Stimulated activated CD4-positive, alpha-beta T cell treated with anti-CD3 and anti-CD28 coated beads, Interleukin-12 subunit alpha, Interleukin-12 subunit beta, amount 100 ng/mL, for 24 hours (primary cell): Measurements from ENCODE around the gene LAMA5.

Source experiments
- DNase-seq, 2 experiments: peaks; one replicate each; pipeline ENCODE4 v3.0.0-alpha.2; 2020; ENCODE audit warnings: low read depth in 2 of 2

Gene LAMA5

DNA sequence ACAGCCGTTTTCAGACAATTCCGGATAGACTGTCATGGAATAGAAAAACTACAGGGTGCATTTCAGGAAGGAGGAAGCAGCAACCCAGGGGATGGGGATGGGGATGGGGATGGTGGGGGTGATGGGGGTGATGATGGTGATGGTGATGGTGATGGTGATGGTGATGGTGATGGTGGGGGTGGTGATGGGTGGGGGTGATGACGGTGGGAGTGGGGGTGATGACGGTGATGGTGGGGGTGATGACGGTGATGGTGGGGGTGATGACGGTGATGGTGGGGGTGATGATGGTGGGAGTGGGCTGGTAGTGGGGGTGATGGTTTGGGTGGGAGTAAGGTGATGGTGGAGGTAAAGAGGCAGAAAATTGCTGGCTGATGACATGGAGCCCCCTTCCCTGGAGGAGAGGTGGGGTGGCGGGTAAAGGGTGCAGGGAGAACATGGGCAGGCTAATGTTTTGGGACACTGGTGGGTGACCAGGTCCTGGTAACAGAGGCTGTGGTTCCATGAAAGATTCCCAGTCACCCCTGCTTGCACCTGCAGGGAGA, 17.5 kb downstream of the LAMA5 start:
- no peak for DNase-seq

DNA sequence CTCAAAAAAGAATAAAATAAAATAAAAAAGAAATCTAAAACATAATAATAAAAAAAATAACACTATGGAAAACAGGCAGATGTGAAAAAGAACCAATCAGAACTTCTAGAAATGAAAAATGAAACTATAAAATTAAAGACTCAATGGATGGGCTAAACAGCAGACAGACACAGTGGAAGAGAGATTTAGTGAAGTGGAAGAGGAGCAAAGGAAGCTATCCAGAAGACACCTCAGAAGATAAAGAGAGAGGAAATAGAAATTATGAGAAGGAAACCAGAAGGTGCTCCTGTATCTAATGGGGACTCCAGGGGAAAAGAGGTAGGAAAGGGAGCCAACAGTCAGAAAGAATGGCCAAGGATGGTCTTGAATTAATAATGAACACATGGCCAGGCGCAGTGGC, 18.5 kb downstream of the LAMA5 start:
- no peak for DNase-seq

DNA sequence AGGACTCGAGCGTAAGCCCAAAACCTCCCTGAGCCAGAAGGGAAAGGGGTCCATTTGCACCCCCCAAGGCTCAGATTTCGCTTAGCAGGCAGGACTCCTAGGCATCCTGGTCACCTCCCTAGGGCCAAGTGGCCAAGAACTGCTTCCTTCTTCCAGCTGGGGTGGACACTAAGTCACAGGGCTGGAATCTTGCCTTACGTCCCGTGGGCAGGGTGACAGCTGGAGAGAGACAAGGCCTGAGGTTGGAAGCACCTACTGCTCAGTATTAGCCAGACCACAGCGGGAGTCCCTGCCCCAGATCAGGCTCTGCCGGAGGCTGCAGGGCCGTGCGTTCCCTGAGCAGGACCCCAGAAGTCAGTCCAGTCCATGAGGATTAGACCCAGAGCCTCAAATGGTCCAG, 19.7 kb downstream of the LAMA5 start:
- DNase-seq = no peak

DNA sequence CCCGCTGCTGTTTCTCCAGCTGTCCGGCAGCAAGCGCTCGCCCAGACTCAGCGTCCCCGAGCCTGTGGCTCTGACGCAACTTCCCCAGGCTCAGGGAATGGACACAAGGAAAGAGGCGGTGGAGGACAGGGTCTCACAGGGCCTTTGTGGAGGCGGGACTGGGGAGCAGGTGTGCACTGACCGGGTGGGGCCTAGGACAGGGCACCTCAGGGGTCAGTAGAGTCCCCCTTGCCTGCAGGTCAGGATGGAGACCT, 20.0 kb downstream of the LAMA5 start:
- no peak for DNase-seq

DNA sequence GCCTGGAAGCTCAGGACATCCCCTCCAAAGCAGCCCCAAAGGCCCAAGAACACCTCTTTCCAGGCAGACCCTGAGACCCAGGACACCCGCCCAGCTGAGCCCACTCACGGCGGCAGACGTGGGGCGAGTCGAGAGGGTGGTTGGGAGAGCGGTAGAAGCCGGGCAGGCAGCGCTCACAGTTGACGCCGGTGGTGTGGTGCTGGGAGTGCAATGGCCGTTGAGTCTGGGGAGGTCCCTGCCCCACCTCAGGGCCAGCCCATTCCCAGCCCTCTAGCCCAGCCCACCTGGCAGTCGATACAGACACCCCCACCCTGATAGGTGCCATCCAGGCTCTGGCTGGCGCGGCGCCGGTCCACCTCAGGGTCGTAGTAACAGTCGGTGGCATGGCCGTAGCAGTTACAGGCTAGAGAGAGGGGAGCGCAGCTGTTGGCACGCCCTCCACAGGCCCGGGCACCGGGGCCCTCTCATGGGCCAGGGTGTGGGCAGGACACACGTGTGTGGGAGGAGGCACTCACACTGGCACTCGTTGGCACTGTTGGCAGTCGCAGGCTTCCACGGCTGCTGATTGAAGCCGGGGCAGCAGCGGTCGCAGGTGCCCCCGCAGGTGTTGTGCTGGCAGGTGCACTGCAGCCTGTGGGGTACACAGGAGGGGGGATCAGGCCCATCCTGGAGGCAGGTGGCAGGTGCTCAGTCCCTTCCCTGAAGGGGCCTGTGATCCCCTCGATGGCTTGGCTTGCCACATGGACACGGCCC, 20.5 kb downstream of the LAMA5 start:
- no peak for DNase-seq

DNA sequence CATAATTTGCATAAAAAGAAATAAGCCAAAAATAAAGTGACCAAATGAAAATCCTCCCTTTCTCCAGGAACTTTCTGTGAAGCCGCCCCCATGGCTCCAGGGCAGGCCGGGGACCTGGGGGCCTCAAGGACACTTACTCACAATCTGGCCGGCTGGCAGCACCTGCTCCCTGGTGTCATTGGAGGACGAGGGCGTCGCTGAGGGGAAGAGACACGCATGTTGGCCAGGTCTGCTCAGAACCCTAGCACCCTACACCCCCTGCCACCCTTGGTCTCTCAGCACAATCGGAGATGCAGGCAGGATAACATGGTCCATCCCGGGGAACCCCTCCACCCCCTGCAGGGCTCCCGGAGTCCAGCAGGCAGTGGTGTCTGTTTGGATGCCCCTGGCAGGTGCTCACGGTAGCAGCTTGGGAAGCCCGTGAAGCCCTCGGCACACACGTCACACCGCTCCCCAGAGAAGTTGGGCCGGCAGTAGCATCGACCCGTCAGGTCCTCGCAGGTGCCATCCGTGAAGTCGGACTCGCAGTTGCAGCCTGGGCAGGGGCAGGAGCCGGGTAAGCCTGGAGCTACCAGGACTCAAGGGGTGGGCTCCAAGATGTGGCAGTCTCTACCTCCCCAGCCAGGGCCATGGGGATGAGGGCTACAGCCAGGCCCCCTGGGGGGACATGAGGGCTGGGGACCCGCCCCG, 21.3 kb downstream of the LAMA5 start:
- DNase-seq = no peak

DNA sequence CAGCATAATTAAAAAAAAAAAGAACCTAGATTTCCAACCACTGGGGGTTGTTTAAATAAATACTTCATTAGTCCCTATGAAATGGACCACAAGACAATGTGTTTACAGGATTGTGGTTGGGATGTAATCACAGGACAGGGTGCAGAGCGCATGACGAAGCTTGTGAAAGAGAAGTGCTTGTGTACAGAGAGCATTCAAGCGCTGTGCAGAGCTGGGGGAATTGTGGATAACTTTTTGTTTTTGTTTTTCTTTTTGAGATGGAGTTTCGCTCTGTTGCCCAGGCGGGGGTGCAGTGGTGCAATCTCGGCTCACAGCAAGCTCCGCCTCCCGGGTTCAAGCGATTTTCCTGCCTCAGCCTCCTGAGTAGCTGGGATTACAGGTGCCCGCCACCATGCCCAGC, 22.3 kb downstream of the LAMA5 start:
- DNase-seq = no peak

DNA sequence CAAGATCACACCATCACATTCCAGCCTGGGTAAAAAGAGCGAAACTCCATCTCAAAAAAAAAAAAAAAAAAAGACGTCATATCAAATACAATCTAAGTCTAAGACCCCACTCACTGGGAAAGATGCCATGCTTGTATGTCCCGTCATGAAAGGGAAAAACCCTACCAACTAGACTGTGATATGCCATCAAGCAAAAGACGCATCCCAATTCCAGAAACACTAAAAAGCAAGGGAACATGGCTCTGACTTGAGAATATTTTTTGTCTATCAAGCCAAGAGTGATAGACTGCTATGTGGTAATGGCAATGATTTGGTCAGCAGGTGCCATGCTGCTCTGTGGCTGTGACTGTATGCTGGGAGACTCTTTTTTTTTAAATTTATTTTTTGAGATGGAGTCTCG, 23.0 kb downstream of the LAMA5 start:
- no peak for DNase-seq

DNA sequence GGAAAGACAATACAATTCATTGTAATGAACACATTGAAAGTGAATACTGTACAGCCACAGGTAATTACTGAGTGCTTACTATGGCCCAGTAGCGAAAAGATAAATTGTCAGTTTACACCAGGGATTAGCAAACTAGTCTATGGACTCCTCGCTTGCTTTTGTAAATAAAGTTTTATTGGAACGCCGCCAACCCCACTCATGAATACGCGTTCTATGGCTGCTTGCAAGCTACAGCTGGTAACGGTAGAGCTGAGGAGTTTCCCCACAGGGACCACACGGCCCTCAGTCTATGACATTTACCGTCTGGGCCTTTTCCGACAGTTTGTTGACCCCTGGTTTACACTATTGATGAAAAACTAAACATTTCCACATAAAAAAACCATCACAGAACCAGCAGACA, 24.2 kb downstream of the LAMA5 start:
- DNase-seq = no peak

DNA sequence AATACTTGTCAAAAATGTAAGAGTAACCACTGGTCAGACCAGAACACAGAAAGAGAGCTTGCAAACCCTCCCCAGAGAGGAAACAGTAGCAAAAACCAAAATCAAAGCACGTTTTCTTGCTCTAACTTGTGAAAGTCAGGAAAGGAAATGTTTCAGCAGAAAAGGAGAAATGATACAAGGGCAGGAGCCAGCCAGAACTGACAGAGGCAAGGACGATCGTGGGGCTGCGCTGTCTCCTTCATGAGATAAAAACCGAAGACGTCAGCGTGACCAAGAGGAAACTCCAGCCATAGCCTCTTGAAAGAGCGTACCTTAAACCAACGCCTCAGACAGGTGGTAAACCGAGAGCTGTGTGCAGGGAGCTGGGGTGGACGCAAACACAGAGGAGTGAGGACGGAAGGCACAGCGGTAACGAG, 27.5 kb downstream of the LAMA5 start:
- DNase-seq = no peak

DNA sequence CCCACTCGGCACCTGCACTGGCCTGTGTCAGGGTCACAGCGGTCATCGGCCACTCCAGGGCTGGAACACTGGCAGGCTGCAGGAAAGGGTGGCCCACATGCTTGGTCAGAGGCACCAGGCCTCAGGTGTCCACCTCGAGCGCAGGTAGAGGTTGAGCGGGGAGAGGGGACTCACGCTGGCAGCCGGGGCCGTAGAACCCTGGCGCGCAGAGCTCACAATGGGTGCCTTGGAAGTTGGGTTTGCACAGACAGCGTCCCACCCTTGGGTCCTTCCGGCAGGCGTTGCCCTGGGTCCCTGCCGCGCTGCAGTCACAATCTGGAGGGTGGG, 28.9 kb downstream of the LAMA5 start:
- DNase-seq = no peak

DNA sequence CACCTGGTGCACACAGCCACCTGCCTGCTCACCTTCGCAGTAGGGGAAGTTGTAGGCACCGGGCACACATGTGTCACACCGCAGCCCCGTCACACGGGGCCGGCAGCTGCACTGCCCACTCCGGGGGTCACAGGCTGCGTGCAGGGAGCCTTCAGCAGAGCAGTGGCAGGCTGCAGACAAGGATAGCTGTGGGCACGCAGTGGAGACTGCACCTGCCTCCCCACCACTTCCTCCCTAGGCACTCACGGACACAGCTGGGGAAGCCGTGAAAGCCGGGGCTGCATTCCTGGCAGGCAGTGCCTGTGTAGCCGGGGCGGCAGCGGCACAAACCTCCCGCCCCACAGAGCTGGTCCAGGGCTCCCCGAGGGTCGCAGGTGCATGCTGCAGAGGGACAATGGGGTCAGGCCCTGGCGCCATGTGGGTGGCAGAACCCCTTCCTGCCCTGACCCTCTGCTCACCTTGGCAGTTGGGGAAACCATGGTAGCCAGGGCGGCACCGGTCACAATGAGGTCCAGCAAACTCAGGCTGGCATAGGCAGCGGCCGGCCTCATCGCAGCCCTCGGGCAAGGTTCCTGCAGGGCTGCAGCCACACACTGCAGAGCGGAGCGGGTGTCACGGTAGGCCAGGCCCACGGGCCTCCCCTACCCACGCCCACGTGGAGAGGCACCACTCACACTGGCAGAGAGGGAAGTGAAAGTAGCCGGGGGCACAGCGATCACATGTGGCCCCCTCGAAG, 29.4 kb downstream of the LAMA5 start:
- no peak for DNase-seq

DNA sequence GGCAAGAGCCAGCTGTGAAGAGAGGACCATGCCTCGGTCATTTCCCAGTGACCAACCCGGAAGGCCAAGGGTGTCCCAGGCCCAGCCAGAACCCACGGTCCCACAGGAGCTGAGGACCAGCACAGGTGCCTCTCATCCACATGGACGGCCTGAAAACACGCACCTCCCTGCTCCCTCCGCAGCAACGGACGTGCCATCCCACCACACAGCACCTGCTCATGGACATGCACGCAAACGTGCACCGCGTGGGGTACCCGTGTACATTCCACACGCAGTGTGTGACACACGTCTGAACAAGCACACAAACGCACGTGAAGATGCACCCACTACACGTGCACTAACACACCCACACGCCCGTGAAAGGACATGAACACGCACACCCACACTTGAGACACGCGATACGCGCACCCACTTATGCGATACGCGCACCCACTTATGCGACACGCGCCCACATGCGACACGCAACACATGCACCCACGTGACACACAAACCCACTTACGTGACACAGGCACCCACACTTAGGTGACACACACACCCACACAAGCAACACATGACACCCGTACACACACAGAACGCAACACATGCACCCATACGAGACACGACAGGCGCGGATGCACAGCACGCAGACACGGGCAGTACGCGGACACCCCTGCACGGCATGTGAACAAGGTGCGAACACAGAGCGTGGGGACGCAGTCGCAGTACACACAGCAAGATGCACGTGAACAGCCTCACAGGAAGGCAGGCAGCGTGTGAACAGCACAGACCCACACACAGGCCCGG, 30.1 kb downstream of the LAMA5 start:
- no peak for DNase-seq

DNA sequence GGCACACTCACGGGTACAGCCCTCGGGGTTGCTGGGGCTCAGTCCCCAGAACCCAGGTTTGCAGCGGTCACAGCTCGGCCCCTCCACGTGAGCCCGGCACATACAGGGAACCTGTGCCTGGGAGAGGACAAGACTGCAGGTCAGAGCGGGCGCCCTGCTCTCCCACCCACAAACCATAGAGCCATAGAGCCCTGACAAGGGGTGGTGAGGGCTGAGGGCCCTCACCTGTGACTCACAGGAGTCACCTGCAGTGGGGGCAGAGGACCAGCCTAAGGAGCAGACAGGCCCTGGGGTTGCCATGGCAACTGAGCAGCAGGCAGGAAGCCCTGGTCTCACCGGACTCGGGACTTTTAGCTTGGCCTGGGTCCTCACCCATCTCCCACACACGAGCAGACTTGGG, 30.8 kb downstream of the LAMA5 start:
- DNase-seq = no peak

DNA sequence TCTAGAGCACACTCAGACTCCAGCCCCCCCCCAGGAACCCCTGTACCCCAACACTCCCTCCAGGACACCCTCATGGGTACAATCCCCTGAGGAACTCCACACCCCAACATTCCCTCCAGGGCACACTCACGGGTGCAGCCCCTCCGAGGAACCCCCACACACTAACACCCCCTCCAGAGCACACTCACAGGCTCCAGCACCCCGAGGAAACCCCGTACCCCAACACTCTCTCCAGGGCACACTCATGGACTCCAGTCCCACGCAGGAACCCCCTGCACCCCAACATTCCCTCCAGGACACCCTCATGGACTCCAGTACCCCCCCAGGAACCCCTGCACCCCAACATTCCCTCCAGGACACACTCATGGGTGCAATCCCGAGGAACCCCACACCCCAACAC, 31.6 kb downstream of the LAMA5 start:
- DNase-seq = no peak

DNA sequence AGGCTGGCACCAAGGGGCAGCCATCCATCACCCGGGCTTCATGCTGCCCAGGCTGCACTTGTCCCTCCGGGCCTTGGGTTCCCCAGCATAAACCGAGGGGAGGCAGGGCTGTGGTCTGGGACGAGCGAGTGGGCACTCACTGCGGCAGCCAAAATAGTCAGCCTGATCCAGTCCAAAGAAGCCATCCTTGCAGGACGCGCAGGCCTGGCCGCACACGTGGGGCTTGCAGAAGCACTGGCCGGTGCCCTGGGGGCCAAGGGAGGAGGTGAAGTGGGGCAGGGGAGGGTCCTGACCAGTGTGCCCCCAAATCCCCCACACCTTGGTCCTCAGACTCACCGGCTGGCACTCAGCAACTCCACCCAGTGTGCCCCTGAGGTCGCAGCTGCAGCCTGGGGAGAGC, 32.2 kb downstream of the LAMA5 start:
- DNase-seq = no peak

DNA sequence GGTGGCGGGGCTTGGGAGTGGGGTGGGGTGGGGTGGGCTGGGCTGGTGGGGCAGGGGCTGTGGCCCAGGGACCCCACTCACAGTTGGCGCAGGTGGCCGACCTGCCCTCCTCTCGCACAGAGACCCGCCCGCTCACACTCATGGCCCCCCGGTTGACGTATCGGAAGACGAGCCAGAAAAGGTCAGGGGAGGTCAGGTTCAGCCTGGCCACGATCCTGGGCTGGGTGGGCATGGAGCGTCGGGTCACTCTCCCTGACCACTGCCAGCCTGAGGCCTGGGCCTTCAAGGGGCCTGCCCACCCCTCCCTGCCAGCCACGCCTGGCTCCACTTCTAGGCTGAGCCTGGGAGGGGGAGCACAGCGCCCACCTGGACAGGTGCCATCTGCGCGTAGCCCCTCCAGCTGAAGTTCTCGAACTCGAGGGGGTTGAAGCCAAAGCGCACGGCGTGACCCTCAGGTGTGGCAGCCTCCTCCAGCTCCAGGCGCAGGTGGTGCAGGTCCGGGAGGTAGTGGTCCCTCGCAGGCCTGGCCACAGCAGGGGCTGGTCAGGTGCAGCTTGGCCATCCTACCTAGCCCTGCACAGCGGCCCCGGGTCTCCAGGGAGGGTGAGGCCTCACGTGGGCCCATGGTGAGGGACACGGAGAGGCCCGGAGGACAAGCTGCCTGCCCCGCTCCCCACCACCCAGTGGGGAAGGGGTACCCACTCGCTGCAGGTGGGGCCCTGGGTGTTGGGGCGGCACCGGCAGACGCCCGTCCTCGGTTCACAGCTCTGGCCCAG, 33.1 kb downstream of the LAMA5 start:
- no peak for DNase-seq

DNA sequence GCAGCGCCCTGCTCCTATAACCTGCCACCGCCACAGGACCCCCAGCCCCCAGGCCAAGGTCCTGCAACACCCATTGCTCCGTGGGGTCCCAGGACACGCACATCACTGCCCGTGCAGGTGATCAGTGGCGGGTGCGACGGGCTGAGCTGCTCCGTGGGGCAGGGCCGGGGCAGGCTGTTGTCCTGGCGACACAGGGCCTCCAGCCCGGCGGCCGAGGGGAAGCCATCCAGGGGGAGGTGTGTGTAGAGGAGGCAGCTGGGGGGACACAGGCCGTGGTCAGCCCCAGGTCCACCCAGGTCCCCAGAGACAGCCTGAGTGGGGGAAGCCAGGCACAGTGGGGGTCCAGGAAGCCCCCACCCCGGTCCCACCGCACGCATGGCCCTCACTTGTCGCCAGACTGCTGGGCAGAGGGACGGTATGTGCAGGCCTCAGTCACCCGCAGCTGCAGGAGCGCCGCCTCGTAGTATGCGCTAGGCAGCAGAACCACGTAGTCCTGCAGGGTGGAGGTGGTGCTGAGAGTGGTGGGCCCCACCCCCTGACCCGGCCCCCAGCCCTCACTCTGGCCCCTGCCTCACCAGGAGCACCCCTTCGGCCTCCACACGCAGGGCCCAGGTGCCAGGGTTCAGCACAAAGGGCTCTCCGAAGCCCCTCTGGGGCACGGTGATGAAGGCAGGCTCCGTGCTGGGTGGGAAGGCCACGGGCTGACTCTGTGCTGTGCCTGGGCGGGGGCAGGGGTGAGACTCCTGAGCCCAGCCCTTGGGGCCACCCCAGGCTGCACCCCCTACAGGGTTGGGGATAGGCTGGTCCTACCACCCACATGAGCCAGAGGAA, 33.9 kb downstream of the LAMA5 start:
- no peak for DNase-seq

DNA sequence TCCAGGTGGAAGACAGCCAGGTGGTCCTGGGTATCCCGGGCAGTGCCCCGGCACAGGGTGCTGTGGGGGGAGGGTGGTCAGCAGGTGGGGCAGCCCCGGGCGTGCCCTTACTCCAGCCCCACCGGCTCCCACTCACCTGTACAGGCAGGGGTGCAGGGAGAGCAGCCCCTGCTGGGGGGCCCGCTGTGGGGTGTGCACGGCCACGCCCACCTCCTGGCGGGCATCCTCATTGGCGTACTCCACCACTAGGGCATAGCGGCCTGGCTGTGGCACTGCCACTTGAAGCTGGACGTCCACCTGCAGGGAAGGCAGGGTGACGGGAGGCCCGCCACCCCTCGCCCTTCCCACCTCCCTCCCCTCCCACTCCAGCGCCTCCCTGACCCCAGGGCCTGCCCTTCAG, 34.7 kb downstream of the LAMA5 start:
- no peak for DNase-seq

DNA sequence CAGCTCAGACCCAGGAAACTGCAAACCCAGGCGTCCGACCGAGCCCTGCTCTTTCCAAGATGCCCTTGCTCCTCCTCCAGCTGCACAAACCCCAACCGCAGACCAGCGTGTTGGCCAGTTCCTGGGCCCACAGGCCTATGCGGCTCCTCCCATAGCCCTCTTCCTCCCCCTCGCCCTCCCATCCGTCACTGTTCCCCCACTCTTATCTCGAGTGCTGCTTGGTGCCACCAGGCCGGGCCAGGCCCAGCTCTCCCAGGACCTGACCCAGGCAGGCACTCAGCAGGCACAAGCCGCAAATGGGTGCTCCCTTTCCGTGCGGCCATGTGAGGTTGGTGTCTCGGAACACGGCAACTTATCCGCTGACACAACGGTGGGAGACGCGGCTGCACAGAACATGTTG, 35.8 kb downstream of the LAMA5 start:
- no peak for DNase-seq
